Subcutaneous adipose tissue (tissue), 4 donors: ENCODE results near the gene RNFT2. TPM values are rescaled to one million over a fixed set of nuclear protein-coding genes. Genes with fewer than 3 reads are reported as not detected.

Source experiments
- total RNA-seq, 4 donors: library from RNA; depleted of rRNA; stranded (reverse); fragments of >200 nt; gene quantifications; one replicate each; pipeline ENCODE4 v1.1.0, GENCODE V29; 2016
- TF ChIP-seq, protein P1 (sequence below): fragments of 450-650 bp; IDR thresholded peaks from one replicate; pipeline ENCODE4 v1.5.1; 2016; ENCODE audit warnings: low read depth, mild to moderate bottlenecking, control low read depth, antibody characterized with exemption, moderate library complexity

The RNFT2 gene
- total RNA-seq, 4 donors from 2014 or later, result 0.49 to 2.6 (median 1.2) TPM

DNA sequence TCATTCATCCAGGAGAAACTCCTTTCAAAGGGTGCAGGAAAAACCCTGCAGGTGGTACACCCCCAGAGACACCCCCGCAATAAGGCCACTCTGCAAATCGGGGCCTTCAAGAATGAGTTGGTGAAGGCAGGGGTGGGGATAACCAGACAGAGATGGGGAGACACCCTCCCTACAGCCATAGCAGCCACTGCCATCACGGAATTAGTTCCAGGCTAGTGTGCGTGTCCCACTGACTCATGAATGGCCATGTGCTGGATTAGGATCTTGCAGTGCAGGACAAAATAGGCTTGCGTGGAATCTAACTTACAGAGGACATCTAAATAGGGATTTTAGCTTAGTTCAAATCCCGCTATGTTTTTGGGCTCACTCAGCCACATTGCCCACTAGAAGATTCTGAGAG, 38.0 kb upstream of the RNFT2 start:
- TF ChIP-seq, protein P1, sequence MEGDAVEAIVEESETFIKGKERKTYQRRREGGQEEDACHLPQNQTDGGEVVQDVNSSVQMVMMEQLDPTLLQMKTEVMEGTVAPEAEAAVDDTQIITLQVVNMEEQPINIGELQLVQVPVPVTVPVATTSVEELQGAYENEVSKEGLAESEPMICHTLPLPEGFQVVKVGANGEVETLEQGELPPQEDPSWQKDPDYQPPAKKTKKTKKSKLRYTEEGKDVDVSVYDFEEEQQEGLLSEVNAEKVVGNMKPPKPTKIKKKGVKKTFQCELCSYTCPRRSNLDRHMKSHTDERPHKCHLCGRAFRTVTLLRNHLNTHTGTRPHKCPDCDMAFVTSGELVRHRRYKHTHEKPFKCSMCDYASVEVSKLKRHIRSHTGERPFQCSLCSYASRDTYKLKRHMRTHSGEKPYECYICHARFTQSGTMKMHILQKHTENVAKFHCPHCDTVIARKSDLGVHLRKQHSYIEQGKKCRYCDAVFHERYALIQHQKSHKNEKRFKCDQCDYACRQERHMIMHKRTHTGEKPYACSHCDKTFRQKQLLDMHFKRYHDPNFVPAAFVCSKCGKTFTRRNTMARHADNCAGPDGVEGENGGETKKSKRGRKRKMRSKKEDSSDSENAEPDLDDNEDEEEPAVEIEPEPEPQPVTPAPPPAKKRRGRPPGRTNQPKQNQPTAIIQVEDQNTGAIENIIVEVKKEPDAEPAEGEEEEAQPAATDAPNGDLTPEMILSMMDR, result no peak

DNA sequence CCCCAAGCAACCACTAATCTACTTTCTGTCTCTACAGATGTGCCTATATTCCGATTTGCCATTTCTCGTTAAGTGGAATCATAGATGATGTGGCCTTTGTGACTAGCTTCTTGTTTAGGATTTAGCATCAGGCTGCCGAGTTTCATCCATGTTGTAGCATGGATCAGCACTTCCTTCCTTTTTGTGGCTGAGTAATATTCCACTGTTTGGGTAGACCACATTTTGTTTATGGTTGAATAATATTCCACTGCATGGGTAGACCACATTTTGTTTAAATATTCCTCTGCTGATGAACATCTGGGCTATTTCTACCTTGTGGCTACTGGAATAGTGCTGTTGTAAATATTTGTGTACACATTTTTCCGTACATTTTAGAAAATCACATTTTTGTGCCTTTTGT, 36.7 kb upstream of the RNFT2 start:
- TF ChIP-seq, protein P1, result no peak

DNA sequence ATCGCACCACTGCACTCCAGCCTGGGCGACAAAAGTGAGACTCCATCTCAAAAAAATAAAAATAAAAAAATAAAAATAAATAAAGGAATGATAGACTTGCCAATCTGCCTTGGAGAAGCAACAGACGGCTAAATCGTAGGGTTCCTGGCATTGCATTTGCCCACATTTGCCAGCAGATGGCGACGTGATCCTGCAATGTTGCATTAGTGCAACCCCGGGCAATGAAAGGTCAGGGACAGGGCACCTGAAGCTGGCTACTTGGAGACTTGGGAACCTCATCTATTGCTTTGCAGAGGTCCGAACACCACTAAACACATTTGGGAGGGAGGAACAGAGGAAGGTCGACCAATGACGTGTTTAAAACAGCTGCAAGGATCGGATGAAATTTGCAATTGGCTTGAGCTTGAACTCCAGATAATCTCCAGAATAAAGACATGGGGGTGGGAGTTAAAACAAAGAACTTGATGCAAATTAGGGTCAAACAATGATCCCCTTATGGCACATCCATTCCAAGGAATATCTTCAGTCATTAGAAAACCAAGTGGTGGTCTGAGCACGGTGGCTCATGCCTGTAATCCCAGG, 34.8 kb upstream of the RNFT2 start:
- TF ChIP-seq, protein P1, result no peak

DNA sequence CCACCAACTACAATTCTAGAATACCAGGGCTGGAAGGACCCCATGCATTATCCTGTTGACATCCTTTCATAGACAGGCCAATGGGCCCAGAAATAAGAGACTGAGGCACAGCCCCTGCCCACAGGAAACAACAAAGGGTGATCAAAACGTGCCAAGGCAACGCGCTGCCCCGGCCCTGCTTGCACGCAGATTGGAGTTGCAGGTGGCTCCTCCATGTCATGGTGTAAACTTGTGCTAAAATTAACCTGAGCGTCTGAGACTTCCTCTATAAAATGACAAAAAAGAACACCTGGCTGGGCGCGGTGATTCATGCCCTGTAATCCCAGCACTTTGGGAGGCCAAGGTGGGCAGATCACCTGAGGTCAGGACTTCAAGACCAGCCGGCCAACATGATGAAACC, 30.4 kb upstream of the RNFT2 start:
- TF ChIP-seq, protein P1, result no peak

DNA sequence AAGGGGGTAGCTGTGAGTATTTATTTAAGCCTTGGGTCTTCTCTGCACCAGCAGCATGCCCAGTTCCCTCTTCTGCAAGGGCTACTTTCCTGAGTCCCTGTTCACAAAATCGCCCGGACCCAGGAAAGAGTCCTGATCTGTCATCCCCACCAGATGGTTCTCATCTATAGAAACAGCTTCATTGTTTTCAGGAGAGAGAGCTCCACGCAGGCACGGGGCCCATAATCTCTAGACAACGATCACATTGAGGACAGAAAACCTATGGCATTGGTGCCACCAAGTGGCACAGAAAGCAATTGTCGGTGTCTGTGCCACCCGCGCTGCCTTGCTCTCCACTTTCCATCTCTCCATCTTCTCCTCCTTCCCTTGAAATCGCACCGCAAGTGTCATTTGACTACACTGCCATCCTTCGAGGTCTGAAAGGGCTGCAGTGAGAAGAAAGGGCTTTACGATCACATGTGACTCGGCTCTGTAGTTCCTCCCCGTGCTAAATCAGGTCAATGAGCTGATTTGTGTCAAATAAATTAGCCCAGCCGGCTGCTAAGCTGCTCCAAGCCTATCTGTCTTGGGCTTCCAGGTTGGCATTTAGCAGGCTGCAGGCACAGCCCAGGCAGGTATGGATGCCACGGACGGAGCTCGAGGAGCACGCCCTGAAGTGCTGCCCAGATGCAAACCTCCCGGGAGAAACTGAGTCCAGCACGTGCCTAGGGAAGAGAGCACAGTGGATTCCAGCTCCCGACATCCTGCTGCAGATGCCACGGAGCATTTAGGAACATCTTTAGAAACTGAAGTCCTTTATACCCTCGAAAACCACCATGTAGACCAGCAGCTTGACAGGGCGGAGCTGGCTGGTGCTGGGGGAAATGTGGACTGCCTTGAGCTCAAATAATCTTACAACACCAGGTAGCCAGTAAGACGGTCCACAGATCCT, 29.0 kb upstream of the RNFT2 start:
- TF ChIP-seq, protein P1, result no peak

DNA sequence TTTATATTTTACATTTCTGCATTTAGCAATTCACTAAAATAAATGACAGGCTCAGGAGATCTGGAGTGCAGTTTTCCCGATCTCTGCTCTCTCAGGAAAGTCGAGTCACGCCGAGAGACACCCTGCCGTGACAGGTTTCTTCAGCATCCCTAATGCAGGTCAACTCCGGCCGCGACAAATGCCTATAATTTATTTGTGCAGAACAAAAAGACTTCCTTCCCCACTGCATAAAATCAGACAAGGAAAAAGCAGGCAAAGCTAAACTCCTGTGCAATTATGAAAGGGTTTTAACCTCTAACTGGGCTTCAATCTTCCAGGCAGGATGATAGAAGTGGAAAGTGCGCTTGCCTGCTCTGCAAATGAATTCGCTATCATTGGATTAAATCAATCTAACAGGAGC, 28.3 kb upstream of the RNFT2 start:
- TF ChIP-seq, protein P1, result no peak

DNA sequence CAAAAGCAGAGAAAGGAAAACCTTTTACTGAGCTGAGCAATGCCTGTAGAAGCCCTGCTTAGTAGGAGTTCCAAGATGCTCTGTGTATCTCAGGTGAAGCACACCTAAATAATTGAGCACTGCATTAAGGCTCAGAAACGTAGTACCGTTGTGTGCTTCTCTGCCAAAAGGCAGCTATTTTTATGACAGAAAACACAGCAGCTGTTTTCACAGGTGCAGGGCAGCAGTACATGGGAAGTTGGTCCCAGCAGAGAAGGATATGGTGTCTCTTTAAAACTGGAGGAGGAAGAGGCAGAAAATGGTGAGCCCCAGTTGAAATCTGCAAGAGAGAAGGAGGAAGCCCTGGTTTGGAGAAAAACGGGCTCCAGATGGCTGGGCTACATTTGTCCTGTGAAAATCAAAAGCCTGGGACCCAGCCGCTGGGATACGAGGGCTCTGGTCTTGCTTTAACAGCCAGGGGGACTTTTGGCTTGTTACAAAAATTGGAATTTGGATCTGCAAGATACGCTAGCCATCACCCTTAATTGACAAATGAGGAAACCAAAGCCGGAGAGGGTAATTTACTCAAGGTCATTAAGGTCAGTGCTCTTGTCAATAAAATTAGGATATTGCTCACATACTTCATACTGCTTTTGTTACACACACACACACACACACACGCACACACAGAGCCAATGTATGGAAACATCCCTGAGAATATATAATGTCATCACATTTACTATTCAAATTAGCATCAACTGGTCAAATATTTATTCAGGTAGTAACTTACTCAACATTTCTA, 27.6 kb upstream of the RNFT2 start:
- TF ChIP-seq, protein P1, result no peak
